Ureter (tissue), 1 donor: ENCODE measurements around the gene GNAT1. TPM values are rescaled to one million over a fixed set of nuclear protein-coding genes. Genes with fewer than 3 reads are reported as not detected.

Experiments used
- DNase-seq: peaks from one replicate; pipeline ENCODE4 v3.0.0-alpha.2; 2020; ENCODE audit warnings: low spot score
- total RNA-seq: library from RNA; stranded (reverse); gene quantifications from one replicate; pipeline ENCODE4 v1.2.4, GENCODE V29; 2023
- donor health status: DM: yes; HTN: yes; CAD: no.

GNAT1 gene
- not detected for total RNA-seq

GRCh38 chr3:50190936-50191660 lies at the start of gene GNAT1:
Gene GNAT1, plus strand, starts transcription at chr3:50191610. Its CDS starts 116 bp downstream, at chr3:50191726.
- no peak for DNase-seq

DNA sequence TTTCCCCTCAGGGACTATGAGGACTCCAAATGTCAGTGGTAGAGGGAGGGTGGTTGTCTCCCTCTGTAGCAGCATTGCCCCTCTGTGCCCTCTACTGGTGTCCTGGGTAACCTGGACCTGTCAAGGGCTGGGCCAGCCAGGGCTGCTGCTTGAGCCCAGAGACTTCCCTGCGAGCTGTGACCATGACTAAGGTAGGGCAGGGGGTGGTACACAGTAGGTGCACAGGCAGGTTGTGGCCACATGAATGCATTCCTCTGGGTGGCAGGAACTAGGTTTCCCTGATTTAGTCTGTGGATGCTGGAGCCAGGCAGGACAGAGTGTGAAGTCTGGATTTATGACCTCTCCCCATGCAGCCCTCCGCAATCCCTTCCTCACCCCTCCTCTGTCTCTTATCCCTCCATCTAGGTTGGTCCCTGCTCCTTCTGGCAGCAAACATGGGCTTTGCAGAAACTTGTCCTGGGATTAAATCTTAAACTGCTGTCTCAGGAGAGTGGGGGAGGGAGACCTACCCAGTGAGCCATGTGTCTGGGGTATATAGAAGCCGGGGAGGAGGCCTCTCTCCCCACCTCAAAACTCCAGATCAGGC lies 45.0 kb upstream of the GNAT1 start:
- DNase-seq, result no peak

GRCh38 chr3:50147016-50147415 lies 44.4 kb upstream of the GNAT1 start:
- DNase-seq, result no peak

GRCh38 chr3:50147447-50147846 lies 44.0 kb upstream of the GNAT1 start:
- no peak for DNase-seq

- no peak for DNase-seq
Observed at GRCh38 chr3:50147861-50148260, 43.5 kb upstream of the GNAT1 start.

DNA sequence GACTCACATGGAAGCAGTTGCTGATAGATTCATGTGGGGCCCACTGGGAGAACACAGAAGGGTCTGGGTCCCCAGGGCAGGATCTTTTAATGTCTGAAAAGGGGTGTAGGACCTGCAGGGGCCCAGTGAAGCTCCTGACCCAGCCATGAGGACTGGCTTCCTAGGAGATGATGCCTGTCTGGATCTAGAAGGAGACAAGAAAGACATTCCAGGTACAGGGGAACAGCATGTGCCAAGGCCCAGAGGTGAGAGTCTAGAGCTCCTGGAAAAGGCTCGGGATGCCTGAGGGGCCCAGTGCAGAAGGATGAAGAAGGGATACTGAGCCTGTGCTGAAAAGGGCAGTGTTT lies 41.0 kb upstream of the GNAT1 start:
- DNase-seq, result no peak

GRCh38 chr3:50150863-50151686 lies 40.3 kb upstream of the GNAT1 start:
- DNase-seq, result peak; percentile 76

DNA sequence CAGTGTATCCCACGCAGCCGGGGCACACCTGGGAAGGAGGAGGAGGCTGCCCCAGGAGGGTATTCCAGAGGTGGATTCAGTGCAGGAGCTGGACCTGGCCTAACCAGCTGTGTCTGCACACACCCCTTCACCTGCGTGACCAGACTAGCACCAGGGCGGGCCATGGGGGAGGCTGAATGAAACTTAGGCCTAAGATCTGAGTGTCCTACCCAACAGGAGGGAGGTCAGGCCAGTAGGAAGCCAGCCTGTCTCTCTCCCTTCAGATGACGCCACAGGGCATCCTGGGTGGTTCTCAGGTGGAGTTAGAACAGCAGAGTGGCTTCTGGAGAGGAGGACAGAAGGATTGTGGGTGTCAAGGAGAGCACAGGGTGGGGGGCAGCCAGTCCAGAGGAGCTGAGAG lies 39.7 kb upstream of the GNAT1 start:
- DNase-seq, result no peak

GRCh38 chr3:50153782-50154475 lies 37.5 kb upstream of the GNAT1 start:
- no peak for DNase-seq

- no peak for DNase-seq
Observed at GRCh38 chr3:50154476-50154839, 37.0 kb upstream of the GNAT1 start.

DNA sequence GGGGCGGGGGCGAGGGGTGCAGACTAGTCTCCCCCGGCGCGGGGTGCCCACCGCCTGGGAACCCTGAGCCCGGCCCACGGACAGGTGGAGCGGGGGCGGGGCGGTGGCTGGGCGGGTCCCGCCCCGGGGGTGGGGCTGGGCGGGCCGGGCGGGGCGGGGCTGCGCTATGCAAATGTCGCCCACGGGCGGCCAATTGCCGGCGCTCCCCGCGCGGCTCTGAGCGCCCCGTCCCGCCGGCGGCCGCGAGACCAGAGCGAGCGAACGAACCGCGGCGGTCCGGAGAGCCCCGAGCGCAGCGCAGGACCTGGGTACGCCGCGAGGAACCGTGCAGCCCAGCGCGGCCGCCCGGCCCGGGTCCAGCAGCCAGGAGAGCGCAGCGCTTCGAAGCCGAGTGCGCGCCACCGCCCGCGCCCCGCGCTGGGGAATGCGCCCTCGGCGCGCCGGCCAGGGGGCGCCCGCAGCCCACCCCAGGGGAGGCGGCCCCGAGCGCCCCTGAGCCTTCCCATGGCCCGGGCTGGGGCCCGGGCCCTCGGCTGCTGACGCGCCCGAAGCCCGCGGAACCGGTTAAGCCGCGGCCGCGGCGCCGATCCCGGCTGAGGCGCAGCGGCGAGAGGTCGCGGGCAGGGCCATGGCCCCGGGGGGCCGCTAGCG lies 36.4 kb upstream of the GNAT1 start, which contains the start of gene SEMA3F:
Gene SEMA3F, plus strand, starts transcription at position 485 of the 651 bp plus-strand sequence. CDS start 4,299 bp downstream, outside the sequence.
- DNase-seq, result peak; percentile 68

DNA sequence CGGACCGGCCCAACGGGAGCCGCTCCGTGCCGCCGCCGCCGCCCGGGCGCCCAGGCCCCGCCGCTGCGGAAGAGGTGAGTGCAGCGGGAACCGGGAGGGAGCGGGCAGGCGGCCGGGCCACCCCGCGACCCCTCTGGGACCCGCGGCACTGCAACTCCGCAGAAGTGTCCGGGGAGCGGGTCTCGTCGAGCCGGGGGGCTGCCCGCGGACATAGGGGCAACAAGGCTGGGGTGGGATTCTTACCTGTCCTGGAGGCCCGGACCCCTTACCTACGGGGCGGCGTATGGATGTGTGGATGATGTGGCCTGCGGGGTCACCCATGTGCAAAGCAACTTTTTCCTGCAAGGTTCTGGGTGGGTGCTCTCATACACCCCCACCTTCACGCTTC lies 35.9 kb upstream of the GNAT1 start:
- DNase-seq, result no peak

- DNase-seq, result peak; percentile 51
Observed at GRCh38 chr3:50155891-50156290, 35.5 kb upstream of the GNAT1 start.

DNA sequence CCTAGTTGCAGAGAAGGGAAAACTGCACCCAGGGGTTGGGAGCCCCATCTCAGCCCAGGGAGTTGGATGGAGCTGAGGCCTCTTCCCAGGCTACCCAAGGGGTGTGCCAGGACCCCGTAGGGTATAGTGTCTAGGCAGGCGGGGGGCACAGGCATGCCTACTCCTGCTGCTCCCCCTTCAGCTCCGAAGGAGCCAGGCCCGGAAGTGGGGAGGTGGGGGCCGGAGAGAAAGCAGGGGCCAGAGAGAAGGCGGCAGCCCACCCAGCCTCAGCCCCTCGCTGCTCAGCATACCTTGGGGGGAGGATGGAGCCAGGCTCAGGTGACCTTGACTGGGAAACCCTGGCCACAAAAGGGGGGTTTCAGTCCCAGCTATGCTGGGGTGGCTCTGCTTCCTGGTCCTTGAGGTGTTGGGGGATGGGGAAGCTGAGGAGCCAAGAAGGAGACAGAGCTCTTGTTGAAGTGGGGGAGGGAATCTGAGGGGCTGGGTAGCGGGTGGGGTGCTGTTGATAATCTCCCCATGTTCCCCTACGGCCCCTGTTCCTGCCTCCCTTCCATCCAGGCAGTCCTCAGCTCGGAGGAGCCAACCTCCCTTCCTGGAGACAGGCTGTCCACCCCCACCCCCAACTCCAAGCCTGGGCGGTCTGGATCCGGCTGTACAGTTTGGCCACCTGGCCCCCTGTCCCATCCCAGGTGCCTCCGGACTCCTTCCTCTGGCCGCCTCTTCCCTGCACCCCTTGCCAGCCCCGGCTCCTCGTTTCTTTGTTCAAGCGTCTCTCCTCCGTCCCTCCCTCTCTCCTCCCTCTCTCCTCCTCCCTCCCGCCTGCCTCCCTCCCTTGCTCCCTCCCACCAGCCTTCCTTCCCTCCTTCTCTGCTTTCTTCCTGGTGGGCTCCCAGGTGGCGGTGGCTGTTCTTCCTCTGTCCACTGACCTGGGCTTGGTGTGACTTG lies 34.6 kb upstream of the GNAT1 start:
- peak; percentile 73 for DNase-seq

- DNase-seq, result peak; percentile 86
Observed at GRCh38 chr3:50157827-50158529, 33.4 kb upstream of the GNAT1 start.

DNA sequence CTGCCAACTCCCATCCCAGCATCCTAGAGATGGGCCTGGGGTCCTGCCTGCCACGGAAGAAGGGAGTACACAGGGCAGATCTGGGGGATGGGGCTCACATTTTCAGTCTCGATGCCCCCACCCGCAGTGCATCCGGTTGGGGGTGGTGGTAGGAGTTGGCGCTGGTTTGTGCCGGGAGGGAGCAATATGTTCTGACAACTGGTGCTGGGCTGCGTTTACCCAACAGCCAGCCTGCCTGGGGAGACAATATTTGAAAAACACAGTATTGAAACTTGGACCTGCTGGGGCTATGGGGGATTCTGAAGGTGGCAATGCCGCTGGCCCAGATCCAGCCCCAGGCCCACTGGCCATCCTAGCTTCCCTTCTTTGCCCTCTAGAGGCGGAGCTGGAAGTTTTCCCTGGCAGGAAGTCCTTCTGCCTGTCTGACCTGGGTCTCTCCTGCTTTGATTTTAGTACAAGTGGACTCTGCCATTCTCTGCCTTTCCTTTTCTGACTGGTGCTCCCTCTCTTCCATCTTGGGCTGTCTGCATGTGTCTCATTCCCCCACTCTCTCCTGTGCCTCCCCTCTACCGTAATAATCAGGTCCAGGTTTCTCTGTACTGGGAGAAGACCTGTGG lies 32.8 kb upstream of the GNAT1 start:
- DNase-seq, result no peak

GRCh38 chr3:50160561-50160983 lies 30.8 kb upstream of the GNAT1 start:
- no peak for DNase-seq

DNA sequence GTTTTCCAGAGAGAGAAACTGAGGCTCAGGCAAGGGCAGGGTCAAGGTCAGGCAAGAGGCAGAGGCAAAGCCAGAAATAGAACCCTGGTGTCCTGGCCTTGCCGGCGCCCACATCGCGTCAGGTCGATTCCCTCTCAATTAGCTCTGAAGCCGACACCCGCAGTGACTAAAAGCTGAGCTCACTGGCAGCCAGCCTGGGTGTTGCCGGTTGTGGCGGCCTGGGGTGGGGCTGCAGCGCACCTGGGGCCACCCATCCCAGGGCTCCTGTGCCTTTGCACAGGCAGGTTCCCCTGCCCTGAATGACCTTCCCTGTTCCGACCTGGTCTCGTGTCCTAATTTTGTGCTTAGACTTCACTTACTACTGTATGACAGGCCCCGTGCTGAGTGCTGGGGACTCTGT lies 30.1 kb upstream of the GNAT1 start:
- no peak for DNase-seq
